PC-9 (cell line): ENCODE measurements around the gene SPATS1.

Experiments
- EZH2 ChIP-seq: fragments of 200-600 bp; sonication (generic); IDR thresholded peaks from 2 replicates; pipeline ENCODE4 v1.8.0; 2017; ENCODE audit warnings: antibody characterized with exemption, low read depth
- TF ChIP-seq, protein P1 (sequence below): fragments of 200-600 bp; sonication (generic); conservative IDR thresholded peaks from 2 replicates; pipeline ENCODE4 v1.6.1; 2017; ENCODE audit warnings: mixed run types, antibody characterized with exemption, mild to moderate bottlenecking, moderate library complexity

DNA sequence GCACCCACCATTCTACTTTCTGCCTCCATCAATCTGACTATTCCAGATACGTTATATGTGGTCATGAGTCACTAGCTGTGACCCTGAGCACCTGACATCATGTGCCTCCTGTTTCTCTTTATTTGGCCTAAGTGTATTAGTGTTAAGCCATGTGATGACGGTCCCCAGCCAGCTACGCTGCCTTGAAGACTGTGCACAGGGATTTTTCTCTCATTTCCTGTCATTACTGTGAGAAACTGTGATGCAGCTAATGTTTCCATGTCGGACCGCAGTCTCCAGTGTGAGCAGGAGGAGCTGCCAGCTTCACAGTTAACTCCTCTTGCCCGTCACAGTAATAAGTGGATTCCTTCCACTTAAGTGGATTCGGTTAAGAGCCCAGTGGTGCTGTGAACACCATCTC, 9.9 kb upstream of the SPATS1 start:
- TF ChIP-seq, protein P1, sequence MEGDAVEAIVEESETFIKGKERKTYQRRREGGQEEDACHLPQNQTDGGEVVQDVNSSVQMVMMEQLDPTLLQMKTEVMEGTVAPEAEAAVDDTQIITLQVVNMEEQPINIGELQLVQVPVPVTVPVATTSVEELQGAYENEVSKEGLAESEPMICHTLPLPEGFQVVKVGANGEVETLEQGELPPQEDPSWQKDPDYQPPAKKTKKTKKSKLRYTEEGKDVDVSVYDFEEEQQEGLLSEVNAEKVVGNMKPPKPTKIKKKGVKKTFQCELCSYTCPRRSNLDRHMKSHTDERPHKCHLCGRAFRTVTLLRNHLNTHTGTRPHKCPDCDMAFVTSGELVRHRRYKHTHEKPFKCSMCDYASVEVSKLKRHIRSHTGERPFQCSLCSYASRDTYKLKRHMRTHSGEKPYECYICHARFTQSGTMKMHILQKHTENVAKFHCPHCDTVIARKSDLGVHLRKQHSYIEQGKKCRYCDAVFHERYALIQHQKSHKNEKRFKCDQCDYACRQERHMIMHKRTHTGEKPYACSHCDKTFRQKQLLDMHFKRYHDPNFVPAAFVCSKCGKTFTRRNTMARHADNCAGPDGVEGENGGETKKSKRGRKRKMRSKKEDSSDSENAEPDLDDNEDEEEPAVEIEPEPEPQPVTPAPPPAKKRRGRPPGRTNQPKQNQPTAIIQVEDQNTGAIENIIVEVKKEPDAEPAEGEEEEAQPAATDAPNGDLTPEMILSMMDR = no peak
- no peak for TF ChIP-seq EZH2
